ENCODE measurements around the gene EFNA5. TPM values are rescaled to one million over a fixed set of nuclear protein-coding genes. Genes with fewer than 3 reads are reported as not detected.

Gene EFNA5
- total RNA-seq, 1 donor from 2014 or later: 12.6 TPM

- no peak for TF ChIP-seq CTCF (IDR thresholded peaks at IDR 0.05; ENCODE audit: insufficient read depth, low read length, poor library complexity, severe bottlenecking)
- H3K4me3 ChIP-seq (ENCODE audit: low read depth, low read length): no peak overlapping the region
- DNase-seq (ENCODE audit: low read depth): no peak
- no peaks in the 10 kb centered on the region for H3K27me3 ChIP-seq (ENCODE audit: control insufficient read depth, insufficient read depth, low read length)
- no peaks in the 10 kb centered on the region for H3K36me3 ChIP-seq (ENCODE audit: control insufficient read depth, insufficient read depth, low read length)
Observed at GRCh38 chr5:107636555-107636954, 34.2 kb downstream of the EFNA5 start.

GRCh38 chr5:107636068-107636467, 34.7 kb downstream of the EFNA5 start:
- Histone ChIP-seq H3K36me3 (ENCODE audit: control insufficient read depth, insufficient read depth, low read length) (no peaks in the 10 kb centered on the region), H3K4me3 (ENCODE audit: low read depth, low read length) (no peak overlapping the region), H3K27me3 (ENCODE audit: control insufficient read depth, insufficient read depth, low read length) (no peaks in the 10 kb centered on the region)
- DNase-seq (ENCODE audit: low read depth): no peak
- no peak for TF ChIP-seq CTCF (IDR thresholded peaks at IDR 0.05; ENCODE audit: insufficient read depth, low read length, poor library complexity, severe bottlenecking)

GRCh38 chr5:107634981-107635848, 35.5 kb downstream of the EFNA5 start:
- TF ChIP-seq CTCF (IDR thresholded peaks at IDR 0.05; ENCODE audit: insufficient read depth, low read length, poor library complexity, severe bottlenecking): no peak
- Histone ChIP-seq H3K27me3 (ENCODE audit: control insufficient read depth, insufficient read depth, low read length) (no peaks in the 10 kb centered on the region), H3K36me3 (ENCODE audit: control insufficient read depth, insufficient read depth, low read length) (no peaks in the 10 kb centered on the region)

GRCh38 chr5:107633171-107633901, 37.4 kb downstream of the EFNA5 start:
- H3K4me3 ChIP-seq (ENCODE audit: low read depth, low read length): no peak overlapping the region
- no peak for DNase-seq (ENCODE audit: low read depth)
- TF ChIP-seq CTCF (IDR thresholded peaks at IDR 0.05; ENCODE audit: insufficient read depth, low read length, poor library complexity, severe bottlenecking): no peak

More at GRCh38 chr5:107634981-107635848, 35.5 kb downstream of the EFNA5 start:
- no peak overlapping the region for H3K4me3 ChIP-seq (ENCODE audit: low read depth, low read length)
- no peak for DNase-seq (ENCODE audit: low read depth)

GRCh38 chr5:107631805-107632362, 38.9 kb downstream of the EFNA5 start:
- H3K27me3 ChIP-seq (ENCODE audit: control insufficient read depth, insufficient read depth, low read length): no peaks in the 10 kb centered on the region
- TF ChIP-seq CTCF (IDR thresholded peaks at IDR 0.05; ENCODE audit: insufficient read depth, low read length, poor library complexity, severe bottlenecking): no peak

More at GRCh38 chr5:107633171-107633901, 37.4 kb downstream of the EFNA5 start:
- Histone ChIP-seq H3K27me3 (ENCODE audit: control insufficient read depth, insufficient read depth, low read length) (no peaks in the 10 kb centered on the region), H3K36me3 (ENCODE audit: control insufficient read depth, insufficient read depth, low read length) (no peaks in the 10 kb centered on the region)

More at GRCh38 chr5:107631805-107632362, 38.9 kb downstream of the EFNA5 start:
- Histone ChIP-seq H3K4me3 (ENCODE audit: low read depth, low read length) (no peak overlapping the region), H3K36me3 (ENCODE audit: control insufficient read depth, insufficient read depth, low read length) (no peaks in the 10 kb centered on the region)
- DNase-seq (ENCODE audit: low read depth): no peak
